GM18870 (cell line): Measurements from ENCODE around the gene RFTN1.
A peak's percentile ranks its signal among the peaks of the same experiment; 100 is the strongest.

Experiments used
- ATAC-seq: cut with Tn5 transposase; IDR thresholded peaks from one replicate; pipeline ENCODE4 v1.9.1; 2021; ENCODE audit warnings: moderate library complexity; ENCODE audit not compliant: unreplicated experiment

RFTN1 gene

DNA sequence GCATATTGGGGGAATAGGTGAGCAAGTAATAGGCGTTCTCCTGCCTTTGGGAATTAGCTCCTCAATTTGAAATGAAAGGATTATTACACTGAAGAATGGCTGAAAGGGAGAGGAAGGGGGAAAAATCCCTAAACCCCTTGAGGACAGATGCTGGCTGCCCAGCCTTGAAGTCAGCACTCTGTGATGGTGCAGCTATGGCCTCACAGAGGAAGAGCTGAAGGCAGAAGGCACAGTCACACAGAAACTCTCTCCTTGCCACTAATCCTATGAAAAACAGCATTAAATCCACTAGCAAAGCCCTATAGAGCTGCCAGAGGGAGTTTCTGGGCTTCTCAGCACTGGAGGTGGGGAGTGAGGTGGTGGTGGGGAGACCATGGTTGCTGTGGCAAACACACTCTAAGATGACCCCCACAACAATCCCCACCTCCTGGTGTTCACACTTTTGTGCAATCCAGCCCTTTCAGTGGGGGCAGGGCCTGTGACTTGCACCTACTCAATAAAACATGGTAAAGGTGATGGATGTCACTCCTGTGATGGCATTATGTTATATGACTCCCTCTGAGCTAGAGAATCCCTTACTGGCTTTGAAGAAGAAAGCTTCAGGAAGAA, 101.2 kb downstream of the RFTN1 start:
- ATAC-seq: peak; percentile 42

DNA sequence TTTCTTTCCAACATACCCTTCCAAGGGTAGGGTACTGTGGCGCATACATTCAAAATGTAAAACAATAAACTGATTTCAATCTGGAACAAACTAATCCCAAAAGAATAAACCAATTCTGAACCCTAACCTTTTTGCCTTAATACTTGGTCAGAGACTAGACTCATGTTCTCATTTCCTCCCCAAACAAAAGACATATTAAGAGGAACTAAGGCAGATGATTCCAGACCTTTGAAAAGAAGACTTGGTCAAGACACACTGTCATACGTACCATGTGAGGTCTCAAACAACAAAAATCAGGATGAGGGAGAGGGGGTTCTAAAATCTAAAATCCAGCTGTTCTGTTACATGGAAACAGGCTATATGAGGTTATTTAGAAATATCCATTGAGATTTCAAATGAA, 102.1 kb downstream of the RFTN1 start:
- no peak for ATAC-seq

DNA sequence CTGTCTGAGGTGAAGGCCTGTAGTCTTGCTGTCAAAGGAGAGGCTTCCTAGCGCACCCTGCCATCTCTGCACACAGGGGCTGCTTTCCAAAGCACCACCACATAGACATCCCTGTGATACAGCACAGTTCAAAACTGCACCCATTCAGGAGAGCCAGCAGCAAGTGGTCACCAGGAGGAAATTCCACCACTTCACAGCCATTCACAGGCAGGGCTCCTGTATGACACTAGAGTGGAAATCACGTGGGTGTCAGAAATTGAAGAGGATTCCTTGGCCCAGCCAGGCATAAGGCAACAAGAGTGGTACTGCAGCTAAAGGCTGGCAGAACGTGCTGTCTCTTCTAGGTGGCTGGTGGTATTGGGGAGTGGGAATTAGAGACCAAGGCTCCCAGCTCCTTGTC, 102.8 kb downstream of the RFTN1 start:
- ATAC-seq: no peak

DNA sequence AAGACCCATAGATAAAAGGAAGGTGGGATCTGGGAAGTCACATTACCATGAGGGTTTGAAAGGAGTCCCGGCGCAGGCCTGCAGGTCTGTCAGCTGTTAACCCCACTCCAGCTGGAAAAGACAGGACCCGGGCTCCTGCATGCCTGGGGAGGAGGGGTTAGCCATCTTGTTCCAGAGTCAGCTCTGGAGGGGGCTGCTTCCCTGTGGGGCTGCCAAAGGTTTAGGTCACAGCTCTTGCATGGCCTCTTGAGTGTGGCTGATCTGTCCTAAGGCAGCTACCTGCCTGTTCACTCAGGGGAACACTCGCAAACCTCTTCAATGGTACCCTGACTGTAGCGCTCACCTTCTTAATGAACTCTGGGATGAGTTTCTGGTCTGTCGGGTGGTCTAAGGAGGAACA, 104.5 kb downstream of the RFTN1 start:
- no peak for ATAC-seq

DNA sequence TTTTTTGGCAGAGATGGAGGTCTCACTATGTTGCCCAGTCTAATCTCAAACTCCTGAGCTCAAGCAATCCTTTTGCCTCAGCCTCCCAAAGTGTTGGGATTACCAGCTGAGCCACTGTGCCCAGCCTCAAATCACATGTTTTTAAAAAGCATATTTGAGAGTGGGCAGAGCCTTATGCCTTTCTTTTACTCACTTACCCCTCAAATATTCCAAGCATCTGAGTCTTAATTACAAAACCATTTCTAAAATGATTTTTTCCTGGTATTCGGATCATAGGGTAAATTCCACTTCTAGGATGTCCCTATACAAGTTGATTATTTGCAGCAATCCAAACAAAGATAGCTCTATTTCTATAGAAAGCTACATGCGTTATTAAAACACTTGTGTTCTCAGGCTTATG, 106.1 kb downstream of the RFTN1 start:
- no peak for ATAC-seq

DNA sequence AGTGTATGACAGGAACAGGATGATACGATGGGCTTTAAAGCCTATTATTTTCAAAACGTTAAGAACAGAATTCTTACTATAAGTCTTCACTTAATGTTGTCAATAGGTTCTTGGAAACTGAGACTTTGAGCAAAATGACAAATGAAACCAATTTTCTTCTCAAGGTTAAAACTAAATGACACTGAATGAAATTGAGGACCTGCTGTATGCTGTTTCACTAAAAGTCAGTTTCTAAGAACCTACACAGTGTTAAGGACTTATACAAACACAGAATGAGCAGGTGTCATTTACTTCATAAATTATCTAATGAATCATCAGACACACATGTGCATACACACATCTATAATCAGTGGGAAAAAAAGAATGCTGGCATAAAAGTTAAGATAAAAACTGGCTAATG, 106.9 kb downstream of the RFTN1 start:
- no peak for ATAC-seq

DNA sequence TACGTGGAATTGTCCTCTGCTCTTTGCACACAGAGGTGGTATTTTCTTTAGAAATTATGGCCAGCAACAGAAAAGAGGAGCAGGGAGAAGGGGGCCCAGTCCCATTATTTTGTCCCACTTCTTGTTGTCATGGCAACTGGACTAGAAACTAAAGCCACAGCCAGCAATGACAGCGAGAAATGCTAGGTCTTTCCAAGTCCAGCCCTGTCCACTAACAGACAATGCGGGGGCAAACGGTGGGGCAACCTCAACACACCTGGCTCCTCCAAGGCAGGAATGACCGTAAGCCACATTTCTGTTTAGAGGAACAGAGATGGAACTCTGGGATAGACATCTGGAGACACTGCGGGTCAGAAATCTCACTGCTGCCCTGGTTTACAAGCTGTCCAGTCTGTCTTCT, 107.3 kb downstream of the RFTN1 start:
- no peak for ATAC-seq

DNA sequence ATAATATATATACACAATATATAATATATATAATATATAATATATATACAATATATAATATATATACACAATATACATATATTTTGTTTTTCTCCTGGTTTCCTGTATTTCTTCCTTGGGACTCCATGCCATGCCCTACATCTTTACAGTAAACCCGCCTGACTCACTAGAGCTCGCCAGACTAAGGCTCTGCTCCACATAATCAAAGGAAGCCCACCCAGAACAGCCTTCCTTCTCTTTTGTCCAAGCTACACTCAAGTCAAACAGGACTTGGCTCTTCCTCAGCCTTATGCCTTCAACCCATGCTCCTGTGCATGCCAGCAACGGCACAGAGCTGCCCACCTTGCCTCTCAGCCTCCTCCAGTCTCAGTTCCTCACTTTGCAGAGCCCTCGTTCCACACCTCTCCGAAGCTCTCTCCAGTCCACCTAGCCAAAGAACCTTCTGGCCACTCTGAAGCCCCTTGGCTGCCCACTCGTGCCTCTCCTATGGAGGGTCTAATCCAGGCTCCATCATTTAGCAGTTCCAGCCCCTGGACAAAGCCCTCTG, 109.1 kb downstream of the RFTN1 start:
- ATAC-seq: no peak

DNA sequence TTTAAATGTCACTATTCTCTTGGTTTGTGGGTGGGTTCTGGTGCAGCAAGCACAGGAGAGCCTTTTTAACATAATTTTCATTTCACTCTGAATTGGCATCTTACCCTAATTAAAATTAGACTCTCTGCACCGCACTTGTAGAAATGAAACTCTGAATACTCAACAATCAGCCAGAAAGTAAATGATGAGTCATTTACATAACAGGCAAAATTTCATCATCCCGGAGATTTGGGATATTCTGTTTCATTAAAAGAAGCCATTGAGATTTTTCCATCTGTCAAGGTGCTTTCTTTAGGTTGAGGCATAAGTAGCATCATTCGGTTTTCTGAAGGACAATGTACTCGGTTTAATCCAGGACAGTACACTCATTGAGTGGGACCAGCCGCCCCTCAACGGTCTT, 111.0 kb downstream of the RFTN1 start:
- no peak for ATAC-seq

DNA sequence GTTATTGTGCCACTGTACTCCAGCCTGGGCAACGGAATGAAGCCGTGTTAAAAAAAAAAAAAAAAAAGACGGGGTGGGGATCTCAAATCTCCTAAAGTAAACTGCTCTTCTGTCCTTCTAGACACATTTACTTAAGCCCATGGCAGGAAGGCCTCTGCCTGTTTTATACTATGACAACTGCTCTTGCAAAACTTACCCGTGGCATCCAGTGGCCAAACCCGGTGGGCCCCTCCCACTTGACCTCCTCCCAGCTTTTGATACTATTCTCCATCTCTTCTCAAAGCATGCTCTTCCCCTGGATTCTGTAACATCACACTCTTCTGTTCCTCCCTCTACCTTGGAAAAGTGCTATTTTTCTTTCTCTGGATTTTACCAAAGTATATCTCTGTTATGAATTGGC, 112.2 kb downstream of the RFTN1 start:
- no peak for ATAC-seq

DNA sequence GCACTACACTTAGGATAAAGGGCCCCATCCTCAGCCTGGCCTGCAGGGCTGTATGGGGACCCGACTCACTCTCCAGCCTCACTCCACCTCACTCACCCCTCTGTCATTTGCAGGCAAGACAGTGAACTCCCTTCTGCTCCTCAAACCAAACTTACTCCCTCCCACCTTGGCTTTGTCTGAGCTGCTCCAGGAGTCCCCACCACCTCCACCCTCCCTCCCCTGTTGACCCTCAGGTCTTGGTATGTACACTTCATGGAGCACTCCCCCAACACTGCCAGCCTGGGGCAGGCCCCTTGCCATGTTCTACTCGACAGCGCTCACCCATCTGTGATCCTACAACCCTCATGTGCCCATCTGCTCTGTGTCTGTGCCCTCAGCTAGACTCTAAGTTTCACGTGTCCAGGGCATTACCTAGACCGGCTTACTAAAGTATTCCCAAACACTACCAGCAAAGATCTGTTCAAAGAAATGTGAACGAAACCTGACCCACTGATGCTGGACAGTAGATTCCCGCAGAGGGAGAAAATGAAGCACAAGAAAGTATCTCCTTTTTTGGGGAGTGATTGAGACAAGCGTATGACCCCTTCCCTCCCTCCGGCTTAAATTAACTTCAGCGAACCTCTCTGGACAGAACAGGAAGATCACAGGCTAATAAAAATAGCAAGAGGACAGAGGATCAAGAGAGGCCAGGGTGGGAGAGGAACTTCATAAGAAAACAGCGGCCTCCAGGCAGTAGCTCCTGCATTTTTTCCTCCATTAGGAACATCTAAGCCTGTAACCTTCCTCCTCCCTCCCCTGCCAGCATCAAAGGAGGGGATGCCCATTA, 113.2 kb downstream of the RFTN1 start:
- peak; percentile 8 for ATAC-seq

DNA sequence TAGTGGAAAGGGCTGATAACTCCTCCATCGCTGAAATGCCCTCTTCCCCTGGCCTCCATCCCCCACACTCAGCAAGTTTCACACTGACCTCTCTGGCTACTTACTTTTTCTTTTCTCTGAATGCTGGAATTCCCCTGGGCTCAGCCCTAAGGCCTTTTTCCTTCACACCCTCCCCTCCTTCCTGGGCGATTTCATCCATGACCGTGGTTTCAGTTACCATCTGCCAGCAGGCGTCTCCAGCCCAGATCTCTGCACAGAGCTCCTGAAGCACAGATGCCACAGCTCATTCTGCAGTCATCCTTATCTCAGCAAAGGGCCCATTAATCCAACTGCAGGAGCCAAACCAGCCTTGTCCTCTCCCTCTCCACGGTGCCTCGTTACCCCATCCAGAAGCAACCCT, 114.0 kb downstream of the RFTN1 start:
- ATAC-seq: peak; percentile 71

DNA sequence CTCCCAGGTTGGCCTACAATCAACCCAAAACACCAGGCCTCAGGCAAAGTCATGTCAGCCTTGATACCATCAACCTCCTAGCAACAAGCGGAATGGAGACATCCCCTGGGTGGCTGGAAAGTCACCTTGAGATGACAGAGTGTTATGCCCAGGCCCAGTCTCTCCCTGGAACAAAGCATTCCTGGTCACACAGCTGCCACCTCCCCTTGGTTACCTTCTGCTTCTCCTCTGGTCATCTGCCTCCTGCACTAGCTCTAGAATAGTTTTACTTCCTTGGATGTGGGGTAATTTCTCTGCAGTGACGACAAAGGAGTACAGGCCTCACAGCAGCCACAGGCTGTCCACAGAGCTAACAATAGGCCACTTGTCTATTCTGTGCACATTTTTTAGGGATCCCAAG, 114.9 kb downstream of the RFTN1 start:
- ATAC-seq: no peak

DNA sequence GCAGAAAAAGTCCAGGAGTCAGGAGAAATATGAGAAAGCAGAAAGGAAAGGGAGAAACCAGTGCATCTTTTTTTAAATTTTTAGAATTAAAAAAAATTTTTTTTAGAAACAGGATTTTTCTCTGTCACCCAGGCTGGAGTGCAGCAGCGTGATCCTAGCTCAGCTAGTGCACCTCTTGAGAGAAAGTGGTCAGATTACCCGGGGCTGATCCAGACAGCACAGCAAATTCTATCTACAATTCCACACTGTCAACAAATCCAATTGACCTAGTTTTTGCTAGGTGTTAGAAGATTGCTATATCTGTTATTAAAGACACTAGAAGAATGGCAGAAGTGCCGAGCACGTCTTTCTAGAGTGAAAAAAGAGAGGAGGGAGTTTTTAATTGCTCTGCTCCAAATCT, 117.3 kb downstream of the RFTN1 start:
- ATAC-seq: no peak

DNA sequence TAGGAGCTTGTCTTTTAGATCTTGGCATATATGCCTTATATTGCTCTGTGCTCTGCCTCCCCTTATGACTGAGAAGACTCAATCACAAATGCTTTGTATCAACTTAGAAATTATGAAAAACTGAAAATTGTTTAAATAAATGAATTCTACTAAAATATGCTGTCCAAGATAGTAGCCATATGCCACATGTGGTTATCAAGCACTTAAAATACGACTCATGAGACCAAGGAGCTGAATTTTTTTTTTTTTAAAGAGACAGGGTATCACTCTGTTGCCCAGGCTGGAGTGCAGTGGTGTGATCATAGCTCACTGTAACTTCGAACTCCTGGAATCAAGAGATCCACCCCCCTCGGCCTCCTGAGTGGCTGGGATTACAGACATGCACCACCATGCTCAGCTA, 118.3 kb downstream of the RFTN1 start:
- ATAC-seq: no peak

DNA sequence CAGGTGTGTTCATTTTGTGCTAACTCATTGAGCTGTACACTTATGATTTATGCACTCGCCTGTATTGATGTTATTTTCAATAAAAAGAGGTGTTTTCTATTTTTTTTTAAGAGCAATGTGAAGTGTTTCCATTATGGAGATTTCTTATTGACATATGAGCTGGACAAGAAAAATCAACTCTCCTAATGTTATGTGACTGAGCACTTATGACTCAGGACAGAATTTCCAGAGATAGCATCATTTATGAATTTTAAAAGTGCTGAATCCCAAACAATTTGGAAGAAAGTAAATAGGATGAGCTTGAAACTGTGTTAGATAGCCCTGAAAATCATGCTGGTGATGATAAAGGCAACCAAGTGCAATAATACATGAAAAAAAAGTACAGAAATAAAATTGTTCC, 118.9 kb downstream of the RFTN1 start:
- no peak for ATAC-seq

DNA sequence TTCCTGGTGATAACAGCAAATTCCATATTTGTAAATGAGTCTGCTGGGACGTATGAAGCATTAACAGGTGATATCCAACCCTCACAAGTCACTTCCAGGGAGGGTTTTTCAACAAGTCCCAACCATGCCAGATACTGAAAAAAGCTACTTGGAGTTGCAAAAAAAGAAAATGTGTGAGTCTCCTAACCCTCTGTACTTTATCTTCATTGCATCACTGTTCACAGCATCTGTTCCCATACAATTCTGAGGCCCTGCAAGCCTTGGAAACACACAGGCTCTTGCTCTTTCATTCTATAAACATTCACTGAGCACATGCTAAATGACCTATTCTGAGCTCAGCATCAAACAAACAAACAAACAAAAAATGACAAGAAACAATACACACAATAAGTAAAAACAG, 120.8 kb downstream of the RFTN1 start:
- ATAC-seq: no peak

DNA sequence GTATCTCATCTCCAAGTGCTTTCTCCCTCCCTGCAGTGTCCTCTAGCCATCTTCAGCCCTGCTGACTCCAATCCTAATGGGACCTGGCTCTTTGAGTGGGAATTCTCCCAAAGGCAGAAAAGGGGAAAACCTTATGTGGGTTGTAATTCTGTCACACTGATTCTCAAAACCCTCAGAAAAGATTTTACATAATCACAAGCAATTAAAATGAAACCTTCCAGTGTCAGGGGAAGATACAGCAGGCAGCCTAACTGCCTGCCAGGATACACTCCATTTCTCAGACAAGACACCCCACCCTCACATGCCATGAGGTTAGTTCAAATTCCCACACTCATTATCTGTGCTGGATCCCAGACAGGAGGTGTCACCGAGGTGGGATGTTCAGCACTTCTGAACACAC, 121.4 kb downstream of the RFTN1 start:
- no peak for ATAC-seq

DNA sequence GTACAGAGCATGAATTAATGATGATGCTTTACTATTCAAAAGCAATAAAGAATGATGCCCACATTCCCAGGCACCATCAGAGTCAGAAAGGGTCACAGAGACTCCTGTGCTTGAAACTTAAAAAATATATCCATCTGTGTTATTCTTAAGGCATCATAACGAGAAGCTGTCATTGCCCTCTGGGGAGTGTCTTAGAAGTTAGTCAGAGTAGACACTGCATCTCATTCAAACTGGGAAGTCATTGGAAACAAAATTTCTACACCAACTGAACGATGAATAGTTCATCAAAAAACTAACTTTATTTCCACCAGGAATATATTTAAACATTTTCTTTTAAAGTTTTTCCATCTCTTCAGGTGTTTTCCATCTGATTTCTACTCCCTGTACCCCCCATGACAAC, 122.9 kb downstream of the RFTN1 start:
- ATAC-seq: no peak

DNA sequence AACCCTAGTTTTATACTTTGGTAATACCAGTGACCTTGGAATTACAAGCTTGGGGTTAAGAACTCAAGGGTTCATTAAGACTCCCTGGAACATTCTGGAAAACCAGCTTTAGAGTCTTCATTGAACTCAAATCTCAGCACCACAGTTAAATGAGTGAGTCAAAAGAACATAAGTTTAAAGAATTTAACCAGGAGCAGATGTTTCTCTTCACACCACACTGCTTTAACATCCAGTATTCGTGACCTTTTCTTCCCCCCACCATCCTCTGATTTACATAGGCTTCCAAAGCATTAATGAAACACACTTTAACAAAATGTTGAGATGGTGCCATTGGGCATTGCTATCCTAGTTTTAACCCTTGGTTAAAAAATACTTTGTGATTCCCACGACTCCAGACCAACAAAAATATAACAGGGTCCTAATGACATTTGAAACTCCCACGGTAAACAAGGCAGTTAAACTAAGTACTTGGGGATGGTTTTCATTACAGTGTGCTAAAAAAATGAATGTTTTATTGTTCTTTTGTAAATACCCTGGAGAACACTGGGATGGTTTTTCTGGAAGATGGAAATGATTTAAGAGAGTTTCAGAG, 124.6 kb downstream of the RFTN1 start:
- no peak for ATAC-seq

DNA sequence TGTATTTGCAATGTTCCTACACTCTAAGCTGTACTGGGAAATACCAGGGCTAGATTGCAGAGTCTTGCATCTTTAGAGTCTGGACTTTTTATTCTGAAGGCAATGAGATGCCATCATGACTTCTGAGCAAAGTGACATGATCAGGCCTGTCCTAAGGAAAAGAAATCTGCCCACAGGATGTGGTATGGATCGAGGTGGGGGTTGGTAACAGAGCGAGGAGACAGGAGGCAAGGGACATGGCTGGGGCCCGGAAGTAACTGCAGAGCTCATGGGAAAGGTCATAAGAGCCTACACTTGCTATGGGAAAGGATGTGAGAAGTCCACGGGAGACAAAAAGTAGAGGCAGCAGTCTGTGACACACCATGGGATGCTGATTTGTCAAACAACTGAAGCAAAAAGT, 126.9 kb downstream of the RFTN1 start:
- ATAC-seq: no peak

DNA sequence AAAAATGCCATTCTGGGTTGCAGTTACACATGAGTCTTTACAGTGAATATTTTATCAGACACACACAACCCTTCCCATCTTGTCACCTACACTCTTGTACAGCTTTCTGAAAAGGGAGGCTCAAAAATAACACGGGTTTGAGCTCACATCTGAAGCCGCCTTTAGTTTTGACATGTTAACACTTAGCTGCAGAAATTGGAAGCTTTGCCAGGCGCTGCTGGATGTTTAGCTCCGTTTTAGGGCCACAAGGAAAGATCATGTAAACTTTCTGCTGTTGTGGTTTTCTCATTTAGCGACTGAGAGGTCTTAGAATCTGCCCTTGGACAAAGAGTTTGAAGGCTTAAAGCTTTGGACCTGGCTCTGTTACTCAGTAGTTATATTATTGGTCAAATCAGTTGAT, 128.3 kb downstream of the RFTN1 start:
- ATAC-seq: no peak
